Esophagus (tissue), 2 donors: Measurements from ENCODE around the gene VAC14. TPM values are rescaled to one million over a fixed set of nuclear protein-coding genes. Genes with fewer than 3 reads are reported as not detected.

Experiments used
- polyA plus RNA-seq, 2 donors: library from polyadenylated mRNA; stranded (reverse); fragments of 200-250 nt; gene quantifications; one replicate each; pipeline ENCODE4 v1.2.3, GENCODE V29; 2013
- donor health status: healthy with polysubstance abuse.
- donor health status: Bipolar disorder and iron deficiency.

VAC14 gene
- polyA plus RNA-seq, 2 donors = 24.8 to 31.3 TPM

Other genes with a start within 250 kb of the VAC14 start
- 10 to 100 TPM; 22.9 to 32.7 TPM for gene IL34, start 154.6 kb downstream of the VAC14 start, polyA plus RNA-seq
- 10 to 100 TPM; 27.4 to 62.9 TPM for gene MTSS2, start 115.1 kb downstream of the VAC14 start, polyA plus RNA-seq